Inflammatory macrophage treated with lipopolysaccharide for 4 hours (primary cell): ENCODE results near the gene CXCL12.

ENCODE experiments used
- DNase-seq: peaks from one replicate; pipeline ENCODE4 v3.0.0-alpha.2; 2020

Gene CXCL12

DNA sequence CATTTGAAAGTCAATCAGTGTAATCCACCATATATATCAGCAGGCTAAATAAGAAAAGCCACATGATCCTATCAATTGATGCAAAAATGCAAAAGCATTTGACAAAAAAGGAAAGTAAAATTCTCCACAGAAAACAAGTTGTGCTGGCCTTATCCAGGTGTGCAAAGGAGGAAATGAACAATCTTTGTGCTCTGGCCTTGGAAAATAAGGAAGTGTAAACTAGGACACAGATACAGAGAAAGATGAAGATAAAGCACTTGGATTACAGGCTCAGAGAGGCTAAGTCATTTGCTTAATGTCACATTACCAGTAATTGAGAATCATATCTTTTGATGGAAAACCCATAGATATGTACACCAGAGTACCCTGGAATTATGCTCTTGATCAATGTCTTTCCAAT, 54.5 kb downstream of the CXCL12 start:
- DNase-seq, result no peak

DNA sequence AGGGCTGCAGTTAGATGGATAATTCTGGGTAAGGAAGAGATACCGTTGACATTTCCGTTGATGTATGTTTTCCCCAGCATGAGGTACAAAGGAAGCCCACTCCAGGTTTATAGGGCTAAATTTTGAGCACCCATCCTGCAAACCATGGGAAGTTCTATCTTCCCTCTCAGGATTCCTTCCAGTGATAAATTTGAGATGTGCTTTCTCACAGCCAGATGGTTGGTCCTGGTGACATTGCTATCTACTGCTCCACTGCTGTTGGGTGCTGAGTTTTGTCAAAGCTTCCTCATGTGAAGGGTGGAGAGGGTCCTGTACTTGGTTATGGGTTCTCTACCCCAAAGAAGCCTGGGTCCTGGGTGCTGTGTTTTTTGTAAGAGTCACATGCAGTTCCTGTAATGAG, 57.4 kb downstream of the CXCL12 start:
- no peak for DNase-seq
